K562 treated with DMSO at 1 percent for 24 hours (cell line): ENCODE measurements around the gene RASEF. TPM values are rescaled to one million over a fixed set of nuclear protein-coding genes. Genes with fewer than 3 reads are reported as not detected.

Experiments
- total RNA-seq: library from RNA; unstranded; fragments of 300-600 nt; gene quantifications from 2 replicates; pipeline ENCODE4 v1.2.3, GENCODE V29; 2022; ENCODE audit warnings: low read depth; ENCODE audit not compliant: insufficient read depth

RASEF gene
- 0.07 TPM in 1 of 2 replicates, not detected in the other for total RNA-seq

GRCh38 chr9:83062651-83063527, at the start of gene RASEF:
Gene RASEF, minus strand, starts transcription at chr9:83063142. Its CDS starts 275 bp downstream, at chr9:83062867.

